PC-3 (cell line): ENCODE results near the gene ETV2.

Experiments
- EZH2 ChIP-seq: fragments of 300-600 bp; sonication (generic); IDR thresholded peaks from one replicate; pipeline ENCODE4 v1.6.1; 2017; ENCODE audit warnings: antibody characterized with exemption, mild to moderate bottlenecking, low read length; ENCODE audit not compliant: unreplicated experiment
- EZH2phosphoT487 ChIP-seq: fragments of 300-600 bp; sonication (generic); IDR thresholded peaks from 2 replicates; pipeline ENCODE4 v1.6.1; 2018; ENCODE audit warnings: mild to moderate bottlenecking, antibody characterized with exemption, low read length, borderline replicate concordance
- TF ChIP-seq, protein P1 (sequence below): fragments of 300-600 bp; sonication (generic); conservative IDR thresholded peaks from 2 replicates; pipeline ENCODE4 v1.5.1; 2017; ENCODE audit warnings: antibody characterized with exemption, low read depth, mild to moderate bottlenecking, low read length

- TF ChIP-seq, protein P1, sequence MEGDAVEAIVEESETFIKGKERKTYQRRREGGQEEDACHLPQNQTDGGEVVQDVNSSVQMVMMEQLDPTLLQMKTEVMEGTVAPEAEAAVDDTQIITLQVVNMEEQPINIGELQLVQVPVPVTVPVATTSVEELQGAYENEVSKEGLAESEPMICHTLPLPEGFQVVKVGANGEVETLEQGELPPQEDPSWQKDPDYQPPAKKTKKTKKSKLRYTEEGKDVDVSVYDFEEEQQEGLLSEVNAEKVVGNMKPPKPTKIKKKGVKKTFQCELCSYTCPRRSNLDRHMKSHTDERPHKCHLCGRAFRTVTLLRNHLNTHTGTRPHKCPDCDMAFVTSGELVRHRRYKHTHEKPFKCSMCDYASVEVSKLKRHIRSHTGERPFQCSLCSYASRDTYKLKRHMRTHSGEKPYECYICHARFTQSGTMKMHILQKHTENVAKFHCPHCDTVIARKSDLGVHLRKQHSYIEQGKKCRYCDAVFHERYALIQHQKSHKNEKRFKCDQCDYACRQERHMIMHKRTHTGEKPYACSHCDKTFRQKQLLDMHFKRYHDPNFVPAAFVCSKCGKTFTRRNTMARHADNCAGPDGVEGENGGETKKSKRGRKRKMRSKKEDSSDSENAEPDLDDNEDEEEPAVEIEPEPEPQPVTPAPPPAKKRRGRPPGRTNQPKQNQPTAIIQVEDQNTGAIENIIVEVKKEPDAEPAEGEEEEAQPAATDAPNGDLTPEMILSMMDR: no peak
- TF ChIP-seq EZH2: no peak
- no peak for TF ChIP-seq EZH2phosphoT487
Observed at GRCh38 chr19:35615036-35615435, 26.5 kb upstream of the ETV2 start.
